Measurements from ENCODE around the gene SCARB1. TPM values are rescaled to one million over a fixed set of nuclear protein-coding genes. Genes with fewer than 3 reads are reported as not detected.

SCARB1 gene
- total and polyA plus RNA-seq, 2 experiments from 2014 or later = 31.0 to 62.5 TPM

GRCh38 chr12:124779161-124780141 is 84.2 kb downstream of the SCARB1 start (continued):
- no peak for TF ChIP-seq ZNF462 (CRISPR knock-in tag; IDR thresholded peaks at IDR 0.05)
- no peak for TF ChIP-seq EZH2phosphoT487 (IDR thresholded peaks at IDR 0.05; ENCODE audit: unreplicated experiment)
- no peak for TF ChIP-seq REST (IDR thresholded peaks at IDR 0.05; ENCODE audit: unreplicated experiment)
- TF ChIP-seq POLR2AphosphoS5 (IDR thresholded peaks at IDR 0.05; ENCODE audit: low read depth) = no peak

Data from GM23338 (cell line).